H9 (cell line): ENCODE data around the gene MAT2A. TPM values are rescaled to one million over a fixed set of nuclear protein-coding genes. Genes with fewer than 3 reads are reported as not detected.

Experiments
- DNase-seq: peaks from one replicate; pipeline ENCODE4 v3.0.0-alpha.2; 2017
- H2AFZ ChIP-seq: one replicate; pipeline ENCODE4 v1.6.1; 2013; ENCODE audit warnings: mild to moderate bottlenecking, low read length, control low read depth, moderate library complexity
- H2AK5ac ChIP-seq: 2 replicates; pipeline ENCODE4 v1.6.1; 2013; ENCODE audit warnings: low read length, control low read depth, mixed read lengths; ENCODE audit not compliant: insufficient read length
- H2BK120ac ChIP-seq: one replicate; pipeline ENCODE4 v1.6.1; 2013; ENCODE audit warnings: low read depth, mild to moderate bottlenecking, low read length, control low read depth, inconsistent platforms; ENCODE audit not compliant: poor library complexity, severe bottlenecking
- H2BK12ac ChIP-seq: 2 replicates; pipeline ENCODE4 v1.6.1; 2013; ENCODE audit warnings: low read length, control low read depth, mixed read lengths, low read depth; ENCODE audit not compliant: insufficient read length
- H2BK15ac ChIP-seq: 2 replicates; pipeline ENCODE4 v1.6.1; 2013; ENCODE audit warnings: low read depth, low read length, control low read depth
- H2BK20ac ChIP-seq: one replicate; pipeline ENCODE4 v1.6.1; 2013; ENCODE audit warnings: low read depth, mild to moderate bottlenecking, low read length, control low read depth, inconsistent platforms; ENCODE audit not compliant: poor library complexity, severe bottlenecking
- H2BK5ac ChIP-seq: 2 replicates; pipeline ENCODE4 v1.6.1; 2013; ENCODE audit warnings: low read length, control low read depth, mixed read lengths; ENCODE audit not compliant: insufficient read length
- H3K14ac ChIP-seq: 2 replicates; pipeline ENCODE4 v1.6.1; 2013; ENCODE audit warnings: low read length, control low read depth; ENCODE audit not compliant: insufficient read depth
- H3K18ac ChIP-seq: 2 replicates; pipeline ENCODE4 v1.6.1; 2013; ENCODE audit warnings: low read depth, mild to moderate bottlenecking, mixed read lengths, low read length, control low read depth; ENCODE audit not compliant: insufficient read length
- H3K23ac ChIP-seq: 2 replicates; pipeline ENCODE4 v1.6.1; 2013; ENCODE audit warnings: low read length, control low read depth, mixed read lengths, low read depth; ENCODE audit not compliant: insufficient read length
- H3K23me2 ChIP-seq: 2 replicates; pipeline ENCODE4 v1.6.1; 2013; ENCODE audit warnings: low read depth, mild to moderate bottlenecking, mixed read lengths, low read length, control low read depth; ENCODE audit not compliant: insufficient read length, poor library complexity, severe bottlenecking
- H3K27ac ChIP-seq: 2 replicates; pipeline ENCODE4 v1.5.1; 2013; ENCODE audit warnings: low read length, control low read depth, mixed read lengths, low read depth; ENCODE audit not compliant: insufficient read length
- H3K27me3 ChIP-seq: 2 replicates; pipeline ENCODE4 v1.6.1; 2013; ENCODE audit warnings: low read length, control low read depth, inconsistent platforms; ENCODE audit not compliant: insufficient read depth
- H3K4ac ChIP-seq: 2 replicates; pipeline ENCODE4 v1.6.1; 2013; ENCODE audit warnings: low read depth, mild to moderate bottlenecking, control low read depth, inconsistent platforms, low read length, moderate library complexity
- H3K4me1 ChIP-seq: 2 replicates; pipeline ENCODE4 v1.6.1; 2013; ENCODE audit warnings: low read length, control low read depth, inconsistent platforms; ENCODE audit not compliant: insufficient read depth
- H3K4me2 ChIP-seq: 2 replicates; pipeline ENCODE4 v1.6.1; 2013; ENCODE audit warnings: low read length, control low read depth, mixed read lengths; ENCODE audit not compliant: insufficient read length, insufficient read depth
- H3K56ac ChIP-seq: 2 replicates; pipeline ENCODE4 v1.6.1; 2013; ENCODE audit warnings: low read depth, mild to moderate bottlenecking, mixed read lengths, low read length, control low read depth; ENCODE audit not compliant: insufficient read length
- H3K79me1 ChIP-seq: 2 replicates; pipeline ENCODE4 v1.6.1; 2013; ENCODE audit warnings: low read depth, mild to moderate bottlenecking, moderate library complexity, low read length, control low read depth, inconsistent platforms; ENCODE audit not compliant: insufficient read depth, poor library complexity, severe bottlenecking
- H3K79me2 ChIP-seq: 2 replicates; pipeline ENCODE4 v1.6.1; 2013; ENCODE audit warnings: low read length, control low read depth, inconsistent platforms; ENCODE audit not compliant: insufficient read depth
- H3K9ac ChIP-seq: 2 replicates; pipeline ENCODE4 v1.6.1; 2013; ENCODE audit warnings: low read length, control low read depth, mixed read lengths; ENCODE audit not compliant: insufficient read length; ENCODE audit errors: extremely low read depth
- H3K9me3 ChIP-seq: one replicate; pipeline ENCODE4 v1.6.1; 2013; ENCODE audit warnings: low read depth, low read length, inconsistent platforms; ENCODE audit not compliant: control insufficient read depth
- H3T11ph ChIP-seq: one replicate; pipeline ENCODE4 v1.6.1; 2013; ENCODE audit warnings: mild to moderate bottlenecking, low read length, control low read depth, inconsistent platforms
- H4K20me1 ChIP-seq: one replicate; pipeline ENCODE4 v1.6.1; 2013; ENCODE audit not compliant: control insufficient read depth, insufficient read length, insufficient read depth
- H4K5ac ChIP-seq: 2 replicates; pipeline ENCODE4 v1.6.1; 2013; ENCODE audit warnings: low read depth, mild to moderate bottlenecking, mixed read lengths, low read length, control low read depth; ENCODE audit not compliant: insufficient read length
- H4K8ac ChIP-seq: replicated peaks from 2 replicates; pipeline ENCODE4 v1.6.1; 2013; ENCODE audit warnings: low read length, control low read depth, mixed read lengths, low read depth; ENCODE audit not compliant: insufficient read length
- H4K91ac ChIP-seq: 2 replicates; pipeline ENCODE4 v1.6.1; 2013; ENCODE audit warnings: low read depth, mild to moderate bottlenecking, moderate library complexity, mixed read lengths, low read length, control low read depth; ENCODE audit not compliant: insufficient read length
- H3K27ac Mint-ChIP-seq, 3 experiments: 2 replicates in 2 of 3; 3 replicates in 1 of 3; pipeline ENCODE4 v1.8.0; 2020 to 2021; ENCODE audit warnings: mixed read lengths in 3 of 3, mild to moderate bottlenecking in 1 of 3, moderate library complexity in 1 of 3
- H3K27me3 Mint-ChIP-seq: 2 replicates; pipeline ENCODE4 v1.8.0; 2021; ENCODE audit warnings: low read depth, mild to moderate bottlenecking, moderate library complexity, mixed read lengths
- H3K36me3 Mint-ChIP-seq, 3 experiments: 2 replicates in 2 of 3; 3 replicates in 1 of 3; pipeline ENCODE4 v1.8.0; 2020 to 2021; ENCODE audit warnings: low read depth in 3 of 3, mixed read lengths in 3 of 3; ENCODE audit not compliant: insufficient read depth in 1 of 3
- H3K4me1 Mint-ChIP-seq, 2 experiments: 2 replicates each; pipeline ENCODE4 v1.8.0; 2020; ENCODE audit warnings: mixed read lengths in 2 of 2
- H3K4me3 Mint-ChIP-seq, 2 experiments: 2 replicates in 1 of 2; 3 replicates in 1 of 2; pipeline ENCODE4 v1.8.0; 2020 to 2021; ENCODE audit warnings: mild to moderate bottlenecking in 2 of 2, mixed read lengths in 2 of 2, moderate library complexity in 1 of 2
- H3K9me3 Mint-ChIP-seq, 2 experiments: 2 replicates in 1 of 2; 3 replicates in 1 of 2; pipeline ENCODE4 v1.8.0; 2020; ENCODE audit warnings: mild to moderate bottlenecking in 2 of 2, mixed read lengths in 2 of 2, moderate library complexity in 1 of 2
- CTCF ChIP-seq: fragments of 200-600 bp; sonication (generic); conservative IDR thresholded peaks from 3 replicates; pipeline ENCODE4 v1.8.0; 2021; ENCODE audit warnings: antibody characterized with exemption, mild to moderate bottlenecking
- WGBS: extraction: QIAGEN DNeasy Blood & Tissue Kit; methylation state at CpG from one replicate; pipeline ENCODE4 v1.1.7; 2013; ENCODE audit warnings: missing lambda C conversion rate, low lambda C conversion rate, mixed read lengths; ENCODE audit not compliant: insufficient read length; ENCODE audit errors: extremely low coverage; 5-methylcytosine and 5-hydroxymethylcytosine counted together
- total RNA-seq: library from RNA; stranded (reverse); gene quantifications from 2 replicates; pipeline ENCODE4 v1.2.1, GENCODE V29; 2021

MAT2A gene
- total RNA-seq, 1 experiment from 2014 or later, result 459 TPM

GRCh38 chr2:85593023-85593422 is 54.1 kb downstream of the MAT2A start:
- H3K4me2 ChIP-seq, result no peak overlapping the region
- H4K8ac ChIP-seq, result no peak overlapping the region
- H3K4ac ChIP-seq, result no peak overlapping the region
- no peak overlapping the region for H2BK20ac ChIP-seq
- no peak overlapping the region for H3K14ac ChIP-seq
- no peaks in the 10 kb centered on the region for H3K79me2 ChIP-seq
- peaks cover 0 to 15% (median 11%) of the 10 kb centered on the region in 3 experiments; a peak in 5 of 7 replicates for H3K36me3 Mint-ChIP-seq
- H3K23me2 ChIP-seq, result peaks cover 9% of the 10 kb centered on the region
- no peaks in the 10 kb centered on the region for H3K79me1 ChIP-seq
- no peak overlapping the region for H4K5ac ChIP-seq
- no CpG with 5 or more reads among the region's 3 CpGs for WGBS
- no peak for DNase-seq
- no peaks in the 10 kb centered on the region for H3K9me3 ChIP-seq
- H3K4me1 ChIP-seq, result no peaks in the 10 kb centered on the region
- H3T11ph ChIP-seq, result no peak overlapping the region
- no peak overlapping the region for H4K91ac ChIP-seq
- no peak overlapping the region for H3K23ac ChIP-seq
- 0 out of 5 replicates have a peak overlapping the region, but pooled peaks of 1 of the 2 experiments have one; percentile 26 for H3K4me3 Mint-ChIP-seq
- H3K27ac ChIP-seq, result no peak overlapping the region
- peaks cover 17 to 18% of the 10 kb centered on the region in 2 experiments for H3K4me1 Mint-ChIP-seq
- no peak overlapping the region for H2BK12ac ChIP-seq
- no peak overlapping the region for H3K27ac Mint-ChIP-seq
- H2AK5ac ChIP-seq, result no peak overlapping the region
- no peak for TF ChIP-seq CTCF
- no peak overlapping the region for H2AFZ ChIP-seq
- H4K20me1 ChIP-seq, result no peaks in the 10 kb centered on the region
- H3K27me3 ChIP-seq, result no peaks in the 10 kb centered on the region
- H3K9me3 Mint-ChIP-seq, result no peaks in the 10 kb centered on the region
- H2BK15ac ChIP-seq, result no peak overlapping the region
- no peak overlapping the region for H2BK120ac ChIP-seq
- no peak overlapping the region for H3K56ac ChIP-seq
- no peak overlapping the region for H2BK5ac ChIP-seq
- H3K9ac ChIP-seq, result no peak overlapping the region
- H3K18ac ChIP-seq, result no peak overlapping the region
- peaks cover 26% of the 10 kb centered on the region for H3K27me3 Mint-ChIP-seq

Other genes with a start within 250 kb of the MAT2A start
- 47.7 and 47.8 TPM in 2 replicates for gene TGOLN2, start 211.2 kb upstream of the MAT2A start, total RNA-seq
- gene RETSAT, start 184.6 kb upstream of the MAT2A start, total RNA-seq, result 14.7 and 16.7 TPM in 2 replicates
- 7.4 and 7.6 TPM in 2 replicates for gene ELMOD3, start 184.4 kb upstream of the MAT2A start, total RNA-seq
- gene CAPG, start 128.8 kb upstream of the MAT2A start, total RNA-seq, result 72.8 and 78.8 TPM in 2 replicates
- 0.61 TPM in 2 replicates for gene SH2D6, start 120.5 kb upstream of the MAT2A start, total RNA-seq
- 32.2 and 32.9 TPM in 2 replicates for gene GGCX, start 22.3 kb downstream of the MAT2A start, total RNA-seq
- gene VAMP8, start 38.4 kb downstream of the MAT2A start, total RNA-seq, result 33.4 and 34.3 TPM in 2 replicates
- gene VAMP5, start 45.3 kb downstream of the MAT2A start, total RNA-seq, result 0.57 and 0.59 TPM in 2 replicates
- 120 and 122 TPM in 2 replicates for gene RNF181, start 56.6 kb downstream of the MAT2A start, total RNA-seq
- 19.0 and 19.3 TPM in 2 replicates for gene TMEM150A, start 63.5 kb downstream of the MAT2A start, total RNA-seq
- gene C2orf68, start 72.9 kb downstream of the MAT2A start, total RNA-seq, result 39.6 and 40.4 TPM in 2 replicates
- gene USP39, start 77.0 kb downstream of the MAT2A start, total RNA-seq, result 77.9 and 79.2 TPM in 2 replicates
- gene SFTPB, start 129.0 kb downstream of the MAT2A start, total RNA-seq, result not detected in 2 replicates
- gene GNLY, start 155.2 kb downstream of the MAT2A start, total RNA-seq, result not detected in 2 replicates
- 0.20 and 0.22 TPM in 2 replicates for gene ATOH8, start 214.8 kb downstream of the MAT2A start, total RNA-seq